Fibroblast of mammary gland (primary cell): ENCODE measurements around the gene FHIT.

Experiments
- DNase-seq: peaks from one replicate; pipeline ENCODE4 v3.0.0-alpha.2; 2010; ENCODE audit warnings: low read depth
- H3K4me3 ChIP-seq: 2 replicates; pipeline ENCODE4 v1.5.1; 2011; ENCODE audit warnings: low read depth, mild to moderate bottlenecking, low read length, moderate library complexity; ENCODE audit not compliant: control insufficient read depth
- TF ChIP-seq, protein P1 (sequence below): conservative IDR thresholded peaks from 2 replicates; pipeline ENCODE4 v1.5.1; 2011; ENCODE audit warnings: low read depth, low read length, inconsistent platforms; ENCODE audit not compliant: control insufficient read depth, insufficient read depth

FHIT gene

DNA sequence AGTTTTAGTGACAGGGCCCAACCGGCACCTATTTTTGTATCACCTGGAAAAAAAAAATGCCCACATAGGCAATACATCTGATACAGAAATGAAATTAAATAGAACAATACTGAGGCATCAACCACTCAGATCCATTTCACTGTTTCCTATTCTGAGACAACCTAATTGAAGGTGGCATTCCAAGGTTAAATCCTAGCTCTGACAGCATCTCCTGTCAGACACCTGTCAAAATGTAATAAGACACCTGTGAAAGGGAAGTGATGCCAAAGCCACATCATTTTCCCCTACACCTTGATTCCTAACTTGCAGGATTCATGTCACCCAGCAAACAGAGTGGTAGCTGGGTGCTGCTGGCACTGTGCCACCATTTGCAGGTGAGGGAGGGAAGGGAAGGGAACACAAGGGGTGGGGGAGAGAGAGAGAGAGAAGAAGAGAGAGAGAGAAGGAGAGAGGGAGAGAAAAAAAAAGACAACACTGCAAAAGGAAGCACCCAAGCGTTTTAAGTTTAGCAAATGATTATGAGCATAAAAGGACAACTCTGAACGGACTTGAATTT is 1156.8 kb downstream of the FHIT start:
- no peak overlapping the region for H3K4me3 ChIP-seq
- TF ChIP-seq, protein P1, sequence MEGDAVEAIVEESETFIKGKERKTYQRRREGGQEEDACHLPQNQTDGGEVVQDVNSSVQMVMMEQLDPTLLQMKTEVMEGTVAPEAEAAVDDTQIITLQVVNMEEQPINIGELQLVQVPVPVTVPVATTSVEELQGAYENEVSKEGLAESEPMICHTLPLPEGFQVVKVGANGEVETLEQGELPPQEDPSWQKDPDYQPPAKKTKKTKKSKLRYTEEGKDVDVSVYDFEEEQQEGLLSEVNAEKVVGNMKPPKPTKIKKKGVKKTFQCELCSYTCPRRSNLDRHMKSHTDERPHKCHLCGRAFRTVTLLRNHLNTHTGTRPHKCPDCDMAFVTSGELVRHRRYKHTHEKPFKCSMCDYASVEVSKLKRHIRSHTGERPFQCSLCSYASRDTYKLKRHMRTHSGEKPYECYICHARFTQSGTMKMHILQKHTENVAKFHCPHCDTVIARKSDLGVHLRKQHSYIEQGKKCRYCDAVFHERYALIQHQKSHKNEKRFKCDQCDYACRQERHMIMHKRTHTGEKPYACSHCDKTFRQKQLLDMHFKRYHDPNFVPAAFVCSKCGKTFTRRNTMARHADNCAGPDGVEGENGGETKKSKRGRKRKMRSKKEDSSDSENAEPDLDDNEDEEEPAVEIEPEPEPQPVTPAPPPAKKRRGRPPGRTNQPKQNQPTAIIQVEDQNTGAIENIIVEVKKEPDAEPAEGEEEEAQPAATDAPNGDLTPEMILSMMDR: no peak
- DNase-seq: no peak

DNA sequence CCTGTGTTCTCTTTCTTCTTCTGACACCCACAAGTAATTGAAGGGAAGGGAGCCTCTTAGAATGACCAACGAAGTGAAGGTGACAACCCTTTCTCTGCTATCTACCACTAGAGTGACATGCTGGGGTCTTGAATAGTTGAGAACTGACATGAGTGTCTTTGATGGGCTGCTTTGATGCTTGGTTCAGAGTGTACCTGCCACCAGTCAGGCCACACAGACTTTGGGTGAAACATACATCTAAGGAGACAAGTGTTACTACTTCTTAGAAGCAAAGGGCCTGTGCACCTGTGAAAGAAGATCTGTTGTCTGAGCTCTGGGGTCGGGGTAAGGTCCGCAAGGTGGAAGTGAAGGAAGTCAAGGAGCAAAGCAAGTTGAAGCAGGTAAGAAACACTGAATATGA is 1160.7 kb downstream of the FHIT start:
- TF ChIP-seq, protein P1: no peak
- no peak for DNase-seq
- no peak overlapping the region for H3K4me3 ChIP-seq

DNA sequence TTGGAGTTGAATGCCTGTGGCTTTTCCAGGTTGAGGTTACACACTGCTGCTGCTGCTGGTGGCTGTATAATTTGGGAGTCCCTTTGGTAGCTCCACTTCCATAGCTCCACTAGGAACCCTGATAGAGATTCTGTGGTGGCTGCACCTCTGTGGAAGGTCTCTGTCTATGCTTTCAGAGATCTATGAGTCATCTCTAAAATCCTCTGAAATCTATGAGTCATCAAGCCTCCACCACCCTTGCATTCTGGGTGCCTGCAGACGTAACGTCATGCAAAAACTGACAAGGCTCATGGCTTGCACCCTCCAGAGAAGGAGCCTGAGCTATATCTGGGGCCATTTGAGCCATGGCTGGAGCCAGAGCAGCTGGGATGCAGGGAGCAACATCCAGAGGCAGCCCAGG is 1164.4 kb downstream of the FHIT start:
- DNase-seq: peak; percentile 46
- no peak overlapping the region for H3K4me3 ChIP-seq
- TF ChIP-seq, protein P1: no peak

DNA sequence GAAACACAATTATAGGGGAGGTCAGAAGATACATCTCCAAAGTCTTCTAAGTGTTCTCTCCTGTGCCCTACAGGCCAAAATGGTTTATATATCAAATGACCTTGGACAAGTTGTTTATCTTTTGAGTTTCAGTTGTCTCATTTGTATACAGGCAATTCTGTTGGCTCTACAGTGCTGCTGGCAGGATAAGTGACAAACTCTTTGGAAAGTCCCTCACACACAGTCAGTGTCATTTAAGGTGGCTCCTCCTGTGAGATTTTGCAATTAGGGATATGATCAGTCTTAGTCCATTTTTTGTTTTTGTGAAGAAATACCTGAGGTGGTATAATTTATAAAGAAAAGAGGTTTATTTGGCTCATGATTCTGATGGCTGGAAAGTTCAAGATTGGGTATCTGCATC is 1165.6 kb downstream of the FHIT start:
- H3K4me3 ChIP-seq: no peak overlapping the region
- DNase-seq: no peak
- TF ChIP-seq, protein P1: no peak

DNA sequence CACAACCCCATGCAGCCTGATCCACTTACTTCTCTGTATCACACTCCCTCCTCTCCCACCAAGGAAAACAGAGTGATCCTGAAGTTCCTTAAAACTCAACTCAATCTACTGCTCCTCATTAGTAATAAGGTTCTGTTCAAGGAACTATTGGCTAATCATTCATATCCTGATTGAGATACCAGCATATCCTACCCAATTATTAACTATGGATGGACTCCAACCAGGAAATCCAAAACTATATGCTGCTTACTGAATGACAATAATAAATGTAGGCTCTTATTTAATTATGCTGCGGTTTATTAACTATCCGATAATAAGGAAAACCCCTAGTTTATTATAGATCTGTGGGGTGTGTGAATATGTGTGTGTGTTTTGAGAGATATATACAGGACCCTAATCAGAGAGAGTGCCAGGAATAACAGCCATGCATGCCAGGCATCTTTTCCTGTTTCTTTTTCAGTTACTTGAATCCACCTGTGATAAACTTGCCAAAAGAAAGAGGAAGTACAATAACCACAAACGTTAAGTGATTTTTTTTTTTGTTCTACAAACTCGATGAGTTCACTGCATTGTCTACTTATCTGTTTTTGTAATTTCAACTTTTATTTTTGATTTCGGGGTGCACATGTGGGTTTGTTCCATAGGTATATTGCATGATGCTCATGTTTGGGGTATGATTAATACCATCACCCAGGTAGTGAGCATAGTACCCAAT is 1169.7 kb downstream of the FHIT start:
- no peak for DNase-seq
- H3K4me3 ChIP-seq: no peak overlapping the region
- TF ChIP-seq, protein P1: no peak

DNA sequence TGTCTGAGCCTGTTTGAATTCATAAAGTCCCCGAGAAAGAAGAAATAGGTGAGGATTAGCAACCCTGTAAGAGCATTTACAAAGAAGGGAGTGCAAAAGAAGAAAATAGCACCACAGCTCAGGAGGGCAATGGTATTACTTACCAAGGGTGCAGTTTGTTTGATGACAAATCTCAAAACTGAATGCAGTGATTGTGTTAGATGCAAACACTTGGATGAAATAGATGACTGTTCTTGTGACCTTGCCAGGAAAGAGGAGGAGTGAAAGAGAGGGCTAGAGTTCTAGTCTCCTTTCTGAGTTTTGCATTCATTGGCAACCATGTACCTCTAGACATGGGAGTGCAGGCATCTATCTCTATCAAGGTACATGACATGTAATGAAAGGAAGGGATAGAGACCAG is 1170.6 kb downstream of the FHIT start:
- H3K4me3 ChIP-seq: no peak overlapping the region
- no peak for DNase-seq

More for the DNA sequence above, 1170.6 kb downstream of the FHIT start:
- TF ChIP-seq, protein P1: no peak
